ENCODE results near the gene ISYNA1.

Gene ISYNA1

DNA sequence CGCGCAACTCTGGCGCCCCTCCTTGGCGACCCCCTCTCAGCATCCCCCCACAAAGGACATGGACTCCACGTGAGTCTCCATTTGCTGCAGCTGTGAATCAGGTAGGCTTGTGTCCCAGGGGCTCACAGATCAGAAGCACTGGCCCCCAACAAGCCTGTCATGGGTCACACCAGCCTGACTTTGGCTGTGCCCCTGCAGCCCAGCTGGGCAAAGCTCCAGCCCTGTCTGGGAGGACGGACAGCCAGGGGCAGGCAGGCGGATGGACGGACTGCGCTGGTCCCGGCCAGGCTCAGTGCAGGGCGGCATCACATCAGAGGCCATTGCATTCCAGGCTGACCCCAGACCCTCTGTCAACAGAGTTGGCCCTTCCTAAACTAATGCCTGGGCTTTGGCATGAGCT, 28.4 kb upstream of the ISYNA1 start:
- no peak for DNase-seq

DNA sequence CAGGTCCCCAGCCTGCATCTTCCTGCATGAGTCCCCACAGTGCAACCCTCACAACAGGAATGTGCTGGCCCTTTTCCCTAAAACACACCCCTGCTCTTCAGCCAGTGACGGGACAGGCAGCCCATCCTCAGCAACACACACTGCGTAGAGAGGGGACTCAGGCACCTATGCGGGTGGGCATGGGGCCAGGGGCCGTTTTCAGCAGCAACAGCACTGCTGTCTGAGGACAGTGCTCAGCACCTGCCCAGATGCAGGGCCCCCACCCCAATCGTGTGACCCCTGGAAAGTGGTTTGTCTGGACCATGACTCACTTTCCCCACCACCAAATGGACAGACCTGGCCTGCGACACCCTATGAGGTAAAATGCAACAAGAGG, 28.0 kb upstream of the ISYNA1 start:
- DNase-seq: no peak

DNA sequence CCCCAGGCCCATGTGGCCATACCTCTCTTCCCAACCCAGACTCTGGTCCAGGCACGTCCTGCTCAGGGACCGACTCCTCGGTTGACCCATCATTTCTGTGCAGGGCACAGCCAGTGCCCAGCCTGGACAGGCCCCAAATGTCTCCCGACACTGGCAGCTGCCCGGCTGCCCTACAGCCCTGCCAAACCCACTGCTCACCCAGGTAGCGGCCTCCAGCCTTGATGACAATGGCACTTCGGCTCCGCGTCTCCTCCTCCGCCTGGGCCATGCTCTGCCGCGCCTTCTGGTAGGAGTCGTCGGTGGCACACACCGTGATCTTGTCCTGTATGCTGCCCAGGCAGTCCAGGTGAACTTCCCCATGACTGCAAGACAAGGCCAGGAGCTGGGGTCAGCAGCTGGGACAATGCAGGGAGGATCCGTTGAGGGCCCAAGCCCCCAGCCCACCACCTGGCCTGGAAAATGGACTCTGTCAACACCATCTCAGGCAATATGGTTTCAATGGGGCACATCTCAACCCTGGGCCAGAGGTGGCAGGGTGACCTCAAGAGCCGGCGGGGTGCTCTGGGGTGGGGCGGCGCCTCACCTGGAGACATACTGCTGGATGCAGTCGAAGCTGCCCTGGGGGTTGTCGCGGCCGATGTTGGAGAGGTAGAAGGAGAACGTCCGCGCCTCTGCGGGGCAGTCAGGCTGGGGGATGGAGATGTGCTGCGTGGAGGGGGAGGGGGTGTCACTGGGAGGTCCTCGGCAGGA, 27.5 kb upstream of the ISYNA1 start:
- no peak for DNase-seq

DNA sequence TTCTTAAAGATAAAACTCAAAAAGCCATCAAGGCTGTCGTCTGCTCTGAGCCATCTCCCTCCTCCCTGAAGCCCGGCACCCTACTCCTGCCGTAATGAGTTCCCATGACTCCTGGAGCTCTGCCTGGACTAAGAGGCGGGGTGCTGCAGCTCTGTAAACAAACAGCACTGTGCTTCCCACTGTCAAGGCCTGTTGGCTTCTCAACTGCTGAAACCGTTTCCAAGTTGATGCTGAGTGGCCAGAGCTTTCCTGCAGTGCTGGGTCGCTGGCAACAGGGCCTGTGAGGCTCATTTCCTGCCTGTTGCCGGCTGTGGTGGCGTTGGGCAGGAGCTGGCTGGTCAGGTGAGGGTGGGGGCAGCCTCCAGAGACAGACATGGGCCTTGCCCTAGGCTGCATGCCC, 26.7 kb upstream of the ISYNA1 start:
- DNase-seq: no peak

DNA sequence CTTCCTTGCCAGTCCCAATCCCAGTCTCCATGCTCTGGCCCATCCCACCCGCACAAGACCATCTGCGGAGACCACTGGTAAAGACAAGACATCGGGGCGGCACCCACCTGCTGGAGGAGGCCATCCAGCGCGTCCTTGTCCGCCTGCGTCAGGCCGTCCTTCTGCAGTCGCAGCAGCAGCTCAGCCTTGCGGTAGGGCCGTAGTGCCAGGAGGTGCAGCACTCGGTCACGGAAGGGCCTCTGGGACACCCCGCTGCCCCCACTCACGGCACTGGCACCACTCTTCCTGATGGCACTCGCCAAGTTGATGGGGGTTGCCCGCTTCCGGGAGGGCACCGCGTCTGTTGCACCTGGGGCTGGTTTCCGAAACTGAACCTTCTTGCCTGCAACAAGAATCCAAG, 23.5 kb upstream of the ISYNA1 start:
- DNase-seq: no peak

DNA sequence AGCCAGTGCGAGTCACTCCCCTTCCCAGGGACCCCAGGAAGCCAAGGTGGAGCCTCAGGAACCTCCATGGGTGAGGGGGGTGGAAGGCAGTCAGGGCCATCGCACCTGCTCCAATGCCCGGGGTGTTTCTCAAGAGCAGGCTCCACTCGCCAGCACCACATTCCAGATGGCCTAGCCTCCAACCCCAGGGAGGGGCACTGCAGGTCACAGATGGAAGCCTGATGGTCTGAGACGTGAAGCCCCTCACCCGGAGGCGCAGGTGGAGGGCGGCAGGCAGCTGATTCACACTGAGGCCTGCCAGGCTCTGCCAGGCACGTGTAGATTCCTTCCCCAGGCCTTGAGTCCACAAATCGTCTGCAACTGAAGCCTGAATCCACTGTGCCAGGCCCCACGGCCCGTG, 23.0 kb upstream of the ISYNA1 start:
- DNase-seq: no peak

DNA sequence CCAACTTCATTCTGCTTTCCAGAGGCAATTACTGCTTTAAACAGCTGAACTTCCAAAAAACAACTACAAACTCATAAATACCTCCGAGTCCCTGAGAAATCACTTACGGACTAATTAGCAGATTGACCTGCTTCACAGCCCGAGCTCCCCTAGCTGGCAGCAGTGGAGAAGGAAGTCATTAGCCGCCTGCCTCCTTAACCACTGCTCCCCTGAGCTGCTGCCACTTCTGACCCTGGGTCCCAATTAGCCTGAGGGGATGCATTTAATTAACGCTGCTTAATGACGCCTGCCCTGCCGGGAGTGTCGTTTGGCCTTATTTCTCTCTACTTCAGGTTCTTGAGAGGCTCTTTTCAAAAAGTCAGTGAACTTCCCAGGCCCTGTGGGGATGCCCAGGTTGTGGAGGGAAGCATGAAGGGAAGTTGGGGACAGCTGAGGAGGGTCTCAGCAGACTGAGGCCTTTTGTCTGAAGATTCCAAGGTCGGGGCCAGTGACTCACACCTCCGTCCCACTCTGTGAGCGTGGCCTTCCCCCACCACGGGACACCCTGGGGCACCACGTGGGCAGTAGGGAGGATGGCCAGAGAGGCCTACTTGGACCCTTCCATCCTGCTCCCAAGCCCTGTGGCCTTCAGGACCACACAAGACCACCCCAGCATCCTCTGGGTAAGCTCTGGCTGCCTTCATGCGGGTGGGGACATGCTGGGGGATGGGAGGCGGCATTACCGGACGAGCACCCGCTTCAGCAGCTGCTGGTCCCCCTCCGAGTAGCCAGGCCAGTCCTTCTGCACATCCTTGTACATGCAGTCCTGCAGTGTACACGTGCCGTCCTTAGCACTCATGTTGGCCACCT, 19.8 kb upstream of the ISYNA1 start:
- no peak for DNase-seq

DNA sequence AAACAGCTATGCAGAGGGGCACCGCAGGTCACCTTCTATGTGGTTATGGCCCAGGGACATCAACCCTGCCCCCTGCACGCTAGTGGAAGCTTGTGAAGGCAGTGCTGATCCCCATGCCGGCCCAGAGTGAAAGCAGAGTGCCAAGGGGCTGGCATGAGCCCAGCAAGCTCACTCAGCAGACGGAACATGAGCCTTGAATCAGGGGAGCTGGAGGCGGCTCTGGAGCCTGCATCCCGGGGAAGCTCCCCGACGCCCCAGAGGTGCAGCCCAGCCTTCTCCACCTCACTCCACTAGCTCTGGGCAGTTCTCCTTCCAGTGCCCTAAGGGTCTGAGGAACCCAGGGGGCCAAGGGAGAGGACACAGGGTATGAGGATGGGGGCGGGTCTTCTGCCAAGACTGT, 19.0 kb upstream of the ISYNA1 start:
- DNase-seq: no peak

DNA sequence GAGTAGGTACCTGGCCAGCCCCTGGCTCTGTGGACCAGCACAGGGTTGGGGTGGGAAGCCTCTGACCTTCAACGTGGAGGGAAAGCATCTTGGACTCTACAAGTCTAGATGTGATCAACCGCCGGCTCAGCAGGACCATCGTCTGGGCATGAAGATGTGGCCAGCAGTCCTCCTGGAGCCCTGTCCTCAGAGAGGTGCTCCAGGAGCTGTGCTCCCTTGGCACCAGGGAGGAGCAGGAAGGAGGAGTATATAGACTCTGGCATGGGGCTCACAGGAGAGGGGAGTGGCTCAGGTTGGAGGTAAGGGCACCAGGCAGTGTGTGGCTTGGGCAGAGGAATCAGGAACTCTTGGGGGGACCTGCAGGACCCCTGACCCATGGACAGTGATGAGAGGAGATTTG, 18.3 kb upstream of the ISYNA1 start:
- DNase-seq: no peak

DNA sequence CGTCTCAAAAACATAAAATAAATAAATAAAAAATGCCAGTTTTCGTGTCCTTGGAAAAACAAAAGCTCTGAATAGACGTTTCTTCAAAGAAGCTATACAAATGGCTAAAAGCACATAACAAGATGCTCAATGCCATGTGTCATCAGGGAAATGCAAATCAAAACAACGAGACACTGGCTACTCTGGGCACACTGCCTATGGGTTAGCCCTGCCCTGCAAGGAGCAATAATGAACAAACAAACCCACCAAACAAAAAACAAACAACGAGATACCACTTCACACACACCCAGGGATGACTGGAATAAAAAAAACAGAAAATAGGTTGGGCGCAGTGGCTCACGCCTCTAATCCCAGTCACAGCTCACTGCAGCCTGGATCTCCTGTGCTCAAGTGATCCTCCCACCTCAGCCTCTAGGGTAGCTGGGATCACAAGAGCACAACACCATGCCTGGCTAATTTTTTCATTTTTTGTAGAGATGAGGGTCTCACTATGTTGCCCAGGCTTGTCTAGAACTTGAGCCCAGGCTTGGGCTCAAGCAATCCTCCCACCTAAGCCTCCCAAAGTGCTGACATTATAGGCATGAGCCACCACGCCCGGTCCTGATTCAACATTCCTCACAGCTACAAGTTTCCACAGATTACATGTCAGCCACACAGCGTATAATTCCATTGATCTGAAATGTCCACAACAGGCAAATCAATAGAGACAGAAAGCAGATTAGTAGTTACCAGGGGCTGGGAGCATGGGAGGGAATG, 15.5 kb upstream of the ISYNA1 start:
- DNase-seq: no peak

DNA sequence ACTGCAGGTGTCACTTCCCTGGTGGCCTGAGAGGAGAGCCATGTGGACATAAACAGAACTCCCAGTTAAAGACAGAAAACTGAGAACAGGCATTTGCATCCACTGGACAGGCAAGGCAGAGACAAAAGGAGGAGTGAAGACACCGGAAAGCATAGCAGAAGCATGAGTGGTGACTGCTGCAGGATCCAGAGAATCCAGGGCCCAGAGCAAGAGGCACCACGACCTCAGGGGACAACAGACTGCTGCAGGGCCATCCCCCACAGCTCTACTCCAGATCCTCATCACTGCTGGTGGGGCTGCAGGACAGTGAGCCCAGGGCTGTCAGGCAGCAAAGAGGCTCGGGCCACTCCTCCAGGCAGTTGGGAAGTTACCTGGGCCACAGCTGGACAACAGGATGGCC, 14.5 kb upstream of the ISYNA1 start:
- no peak for DNase-seq

DNA sequence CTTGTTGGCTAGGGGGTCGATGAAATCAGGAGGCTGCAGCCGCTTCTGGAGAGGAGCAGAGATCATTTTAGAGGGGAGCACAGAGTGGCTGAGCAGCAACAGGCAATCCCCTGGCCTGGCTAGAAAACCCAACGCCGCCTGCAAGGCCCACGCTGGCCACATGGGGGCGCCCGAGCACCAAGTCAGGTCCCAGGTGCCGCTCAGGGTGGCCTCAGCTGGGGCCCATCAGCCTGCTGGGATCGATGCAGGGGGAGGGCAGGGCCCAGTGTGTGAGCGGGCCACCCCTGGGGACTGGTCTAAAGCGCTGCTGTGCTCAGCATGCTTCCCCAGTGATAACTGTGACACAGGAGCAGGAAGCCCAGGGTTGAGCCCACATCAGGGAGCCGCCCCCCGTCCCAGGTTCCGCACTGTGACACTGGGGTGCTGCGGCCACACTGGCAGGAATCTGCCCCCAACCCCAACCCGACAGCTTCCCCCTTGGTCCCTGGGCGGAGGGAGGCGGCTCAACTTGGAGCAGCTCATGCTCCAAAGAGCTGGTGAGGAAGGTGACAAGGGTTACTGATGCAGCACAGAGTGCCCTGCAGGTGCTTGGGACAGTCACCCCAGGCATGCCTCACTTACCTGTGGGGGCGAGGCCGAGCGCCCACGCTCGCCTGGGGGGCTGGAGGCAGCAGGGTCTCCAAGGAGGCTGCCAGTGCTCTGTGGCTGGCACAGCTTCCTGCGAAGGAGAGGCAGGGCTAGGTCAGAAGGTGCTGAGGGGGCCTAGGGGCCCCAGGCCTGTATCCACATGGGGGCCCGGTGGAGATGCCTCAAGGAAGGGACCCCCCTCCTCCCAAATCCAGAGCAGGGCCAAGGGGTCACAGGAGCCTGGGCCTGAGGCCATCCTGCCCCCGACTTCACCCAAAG, 13.3 kb upstream of the ISYNA1 start:
- peak; percentile 95 to 97 for DNase-seq

DNA sequence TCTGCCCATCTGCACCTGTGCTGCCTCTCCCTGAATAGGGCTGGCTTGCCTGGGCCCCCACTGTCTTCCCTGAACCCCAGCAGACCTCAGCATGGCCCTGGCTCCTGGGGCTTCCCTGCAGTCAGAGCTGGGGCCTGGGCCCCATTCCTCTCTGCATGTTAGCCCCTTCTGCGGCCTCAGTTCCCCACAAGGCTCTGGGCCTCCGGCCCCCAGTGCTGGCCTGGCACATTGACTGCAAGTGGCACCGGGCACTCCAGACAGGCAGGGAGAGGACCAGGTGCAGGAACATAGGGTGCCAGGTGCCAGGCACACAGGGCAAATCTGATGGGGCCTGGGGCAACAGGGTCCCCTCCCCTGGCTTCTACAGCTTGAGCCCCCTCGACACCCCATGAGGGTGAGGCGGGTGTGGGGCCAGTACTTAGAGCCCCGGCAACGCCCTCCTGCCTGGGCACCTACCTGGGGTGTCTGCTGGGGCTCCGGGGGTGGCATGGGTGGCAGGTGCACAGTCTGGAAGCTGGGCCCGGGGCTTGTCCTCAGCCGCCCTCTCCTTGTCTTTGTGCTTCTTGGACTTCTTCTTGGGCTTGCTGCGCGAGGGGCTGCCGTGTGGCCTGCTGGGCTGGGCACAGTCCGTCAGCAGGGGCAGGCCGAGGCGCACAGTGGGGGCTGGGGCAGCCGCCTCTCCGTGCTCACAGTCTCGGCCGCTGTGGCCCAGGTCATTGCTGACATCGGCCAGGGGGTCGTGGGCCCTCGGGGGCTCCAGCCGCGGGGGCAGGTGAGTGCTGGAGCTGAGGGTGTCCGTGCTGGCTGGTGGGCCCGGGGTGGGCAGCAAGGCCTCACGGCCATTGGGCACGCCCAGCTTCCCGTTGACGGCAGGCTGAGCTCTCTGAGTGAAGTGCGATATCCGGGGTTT, 12.3 kb upstream of the ISYNA1 start:
- no peak for DNase-seq

DNA sequence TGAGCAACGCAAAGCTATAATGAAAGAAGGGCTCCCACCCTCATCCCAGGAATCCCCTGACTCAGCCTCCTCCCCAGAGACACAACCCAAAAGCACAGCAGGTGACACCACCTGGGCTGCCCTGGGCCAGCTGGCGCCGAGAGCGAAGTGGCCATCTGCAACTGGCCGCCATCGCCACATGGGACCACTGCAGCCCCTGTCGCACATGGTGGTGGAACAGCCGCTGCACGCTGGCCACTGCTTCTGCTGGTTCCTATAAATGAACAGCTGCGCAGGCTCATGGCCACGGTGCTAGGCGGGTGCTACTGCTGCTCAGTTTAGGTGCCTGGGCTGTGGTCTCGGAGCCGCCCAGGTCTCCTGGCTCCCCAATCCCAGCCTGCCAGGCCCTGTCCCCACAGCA, 11.6 kb upstream of the ISYNA1 start:
- DNase-seq: no peak

DNA sequence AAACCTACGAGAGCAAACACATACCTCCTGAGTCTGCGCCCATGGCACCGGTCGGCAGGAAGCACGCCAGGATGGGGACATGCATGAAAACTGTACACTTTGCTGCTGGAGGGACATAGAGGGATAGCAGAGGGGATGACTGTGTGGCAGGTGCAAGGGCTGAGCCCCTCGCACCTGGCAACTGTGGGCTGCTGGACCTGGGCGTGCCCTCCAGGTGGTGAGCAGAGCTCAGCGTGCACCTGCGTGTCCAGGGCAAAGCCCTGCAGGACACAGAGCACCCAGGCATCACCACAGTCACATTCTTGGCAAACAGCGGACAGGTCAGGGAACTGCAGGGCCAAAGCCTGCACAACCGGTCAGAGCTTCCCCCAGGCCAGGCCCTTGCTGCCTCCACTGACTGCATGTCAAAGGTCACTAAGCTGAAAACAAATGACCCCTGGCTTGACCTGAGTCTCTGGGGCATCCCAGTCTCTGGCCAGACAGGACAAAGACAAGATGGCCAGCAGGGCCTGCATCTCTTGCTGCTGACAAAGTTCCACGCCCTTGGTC, 9.0 kb upstream of the ISYNA1 start:
- no peak for DNase-seq

DNA sequence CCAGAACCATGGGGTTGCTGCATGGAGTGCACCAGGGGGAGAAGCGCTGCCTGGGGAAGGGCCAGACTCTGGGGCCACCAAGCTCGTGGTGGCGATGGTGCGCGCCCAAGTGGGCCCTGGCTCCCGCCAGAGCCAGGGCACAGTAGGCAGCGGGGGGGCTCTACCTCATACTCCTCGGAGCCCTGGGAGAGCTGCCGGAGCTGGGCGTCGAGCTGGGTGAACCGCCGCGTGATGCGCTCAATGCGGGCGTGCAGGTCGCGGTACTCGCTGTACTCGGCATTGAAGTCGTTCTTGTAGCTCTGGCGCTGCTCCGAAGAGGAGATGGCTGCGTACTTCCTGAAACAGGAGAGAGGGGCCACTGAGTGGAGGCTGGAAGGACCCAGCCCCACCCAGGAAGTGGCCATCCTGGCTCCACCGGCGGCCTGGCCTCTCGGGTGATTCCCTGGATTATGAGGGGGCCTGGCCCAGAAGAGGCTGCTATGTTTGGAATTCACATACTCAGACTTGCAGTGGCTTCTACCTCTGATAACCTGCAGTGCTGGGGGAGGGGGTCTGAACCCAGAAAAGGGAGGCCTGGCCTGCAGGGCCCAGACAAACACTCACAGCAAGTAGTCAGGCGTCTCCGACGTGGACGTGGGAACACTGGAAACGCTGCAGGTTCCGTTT, 8.3 kb upstream of the ISYNA1 start:
- DNase-seq: no peak

DNA sequence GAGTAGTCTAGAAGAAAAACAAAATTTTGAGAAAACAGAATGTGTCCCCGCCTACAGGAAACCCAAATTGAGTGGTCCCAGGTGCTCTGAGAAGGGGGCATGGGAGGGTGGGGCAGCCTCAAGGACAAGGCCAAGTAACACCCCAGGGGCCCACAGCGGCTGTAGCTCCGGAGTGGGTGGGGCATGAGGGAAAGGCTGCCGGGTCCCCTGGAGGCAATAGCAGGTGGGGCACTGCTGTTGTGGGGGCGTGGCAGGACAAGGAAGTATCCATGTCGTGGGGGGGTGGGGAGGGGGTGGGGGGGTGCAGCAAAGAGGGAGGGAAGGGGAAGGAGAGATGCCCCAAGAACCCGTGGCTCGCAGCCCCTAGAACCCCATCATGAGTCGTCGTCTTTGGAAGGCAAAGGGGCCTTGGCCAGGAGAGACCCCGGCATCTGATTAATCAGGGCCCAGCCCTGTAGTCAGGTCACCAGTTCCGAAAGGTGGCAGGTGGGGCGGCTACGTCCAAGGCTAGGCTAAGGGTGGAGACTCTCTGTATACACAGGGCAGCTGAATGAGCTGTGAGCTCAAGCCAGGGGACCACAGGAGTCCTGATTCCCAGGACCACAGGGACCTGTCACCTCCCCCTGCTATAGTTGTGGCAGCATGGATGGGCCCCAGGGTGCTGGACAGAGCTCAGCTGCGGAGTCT, 7.5 kb upstream of the ISYNA1 start:
- no peak for DNase-seq

DNA sequence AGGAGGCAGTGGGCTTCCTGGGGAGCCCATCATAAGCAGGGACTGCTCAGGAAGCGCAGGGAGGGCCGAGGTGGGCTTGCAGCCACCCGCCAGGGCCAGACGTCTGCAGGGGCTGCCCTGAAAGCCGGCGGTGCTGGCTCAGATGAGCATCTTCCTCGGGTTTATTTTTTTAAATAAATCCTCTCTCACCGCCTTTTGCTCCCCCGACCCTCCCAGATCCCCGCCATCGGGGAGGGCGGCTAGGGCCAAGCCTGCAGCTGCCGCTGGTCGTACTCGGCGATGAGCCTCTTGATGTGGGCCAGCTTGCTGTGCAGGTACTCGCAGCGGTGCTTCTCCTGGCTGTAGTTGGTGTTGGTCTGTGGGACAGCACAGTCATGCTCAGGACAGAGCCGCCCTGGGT, 6.6 kb upstream of the ISYNA1 start:
- no peak for DNase-seq

DNA sequence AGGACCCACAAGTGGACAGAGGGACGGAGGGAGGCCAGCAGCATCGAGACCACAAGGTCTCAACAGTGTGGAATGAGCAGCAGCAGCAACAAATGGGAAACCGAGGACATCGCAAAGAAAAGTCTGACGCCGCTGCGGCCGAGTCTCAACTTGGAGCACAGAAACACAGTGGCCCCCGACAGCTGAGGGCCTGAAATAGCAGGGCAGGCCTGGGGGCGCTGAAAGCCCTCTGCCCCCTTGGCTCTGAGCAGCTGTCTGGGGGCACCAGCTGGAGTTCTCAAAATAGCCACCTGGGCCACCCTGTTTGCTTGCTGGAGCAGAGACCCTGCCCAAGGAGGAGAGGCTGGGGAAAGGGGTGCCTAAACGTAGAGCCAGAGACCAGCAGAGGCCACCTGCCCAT, 5.9 kb upstream of the ISYNA1 start:
- no peak for DNase-seq

DNA sequence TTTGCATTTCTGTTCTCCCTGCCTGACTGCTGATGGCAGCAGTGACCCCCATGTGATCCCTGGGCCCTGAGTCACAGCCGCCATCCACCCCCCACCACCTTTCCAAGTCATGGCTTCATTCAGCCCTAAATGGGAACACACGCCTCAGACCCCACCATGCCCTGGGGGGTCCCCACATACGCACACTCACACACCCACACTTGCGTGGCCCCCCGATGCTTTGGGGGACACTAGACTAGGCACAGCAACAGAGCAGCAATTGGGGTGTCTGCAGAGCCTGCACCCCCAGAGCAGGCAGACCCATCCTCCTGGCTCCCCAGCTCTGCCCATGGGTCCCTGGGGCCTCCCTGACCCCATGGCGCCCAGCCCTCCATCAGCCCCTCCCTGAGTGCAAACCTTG, 5.5 kb upstream of the ISYNA1 start:
- no peak for DNase-seq
